Dedifferentiated amniotic fluid mesenchymal stem cell (primary cell): ENCODE data around the gene TBX19.

Experiments used
- DNase-seq: peaks from one replicate; pipeline ENCODE4 v3.0.0-alpha.2; 2016; ENCODE audit errors: extremely low spot score

Gene TBX19

GRCh38 chr1:168280296-168280927, at the start of gene TBX19:
Gene TBX19 (plus strand): TSS chr1:168280877. CDS start chr1:168281091, 214 bp downstream.
- no peak for DNase-seq

GRCh38 chr1:168234846-168235547, 45.7 kb upstream of the TBX19 start:
- DNase-seq: peak; percentile 44

GRCh38 chr1:168235548-168235885, 45.2 kb upstream of the TBX19 start:
- no peak for DNase-seq

- no peak for DNase-seq
Observed at GRCh38 chr1:168235937-168236336, 44.7 kb upstream of the TBX19 start.

GRCh38 chr1:168236836-168237611, 43.7 kb upstream of the TBX19 start:
- DNase-seq: no peak

- no peak for DNase-seq
Observed at GRCh38 chr1:168243198-168243597, 37.5 kb upstream of the TBX19 start.

DNA sequence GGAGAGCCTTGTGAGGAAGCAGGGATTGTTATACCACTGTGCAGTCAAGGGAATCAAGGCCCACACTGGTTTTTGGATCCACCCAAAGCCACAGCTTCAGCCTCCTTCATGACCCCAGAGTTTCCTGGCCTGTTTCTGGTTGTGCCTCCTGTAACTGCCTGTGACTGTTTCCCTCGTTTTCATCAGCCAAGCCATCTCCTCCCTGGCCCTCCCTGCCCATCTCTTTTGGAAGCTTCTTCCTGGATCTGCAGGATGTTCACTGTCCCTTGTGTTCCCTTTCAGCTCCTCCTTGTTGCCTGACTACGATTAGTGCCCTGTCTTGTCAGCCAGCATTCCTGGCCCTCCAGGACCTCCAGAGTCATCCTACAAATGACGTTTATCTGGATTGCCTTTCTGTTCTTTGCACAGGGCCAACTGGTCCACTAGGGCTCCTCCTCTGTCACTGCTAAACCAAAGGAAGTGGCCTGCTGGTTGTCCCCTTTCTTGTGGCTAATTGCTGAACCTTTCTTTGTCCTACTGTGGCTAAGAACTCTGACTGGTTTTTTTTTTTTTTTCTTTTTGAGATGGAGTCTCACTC, 37.0 kb upstream of the TBX19 start:
- DNase-seq: peak; percentile 63

- no peak for DNase-seq
Observed at GRCh38 chr1:168245042-168245441, 35.6 kb upstream of the TBX19 start.

DNA sequence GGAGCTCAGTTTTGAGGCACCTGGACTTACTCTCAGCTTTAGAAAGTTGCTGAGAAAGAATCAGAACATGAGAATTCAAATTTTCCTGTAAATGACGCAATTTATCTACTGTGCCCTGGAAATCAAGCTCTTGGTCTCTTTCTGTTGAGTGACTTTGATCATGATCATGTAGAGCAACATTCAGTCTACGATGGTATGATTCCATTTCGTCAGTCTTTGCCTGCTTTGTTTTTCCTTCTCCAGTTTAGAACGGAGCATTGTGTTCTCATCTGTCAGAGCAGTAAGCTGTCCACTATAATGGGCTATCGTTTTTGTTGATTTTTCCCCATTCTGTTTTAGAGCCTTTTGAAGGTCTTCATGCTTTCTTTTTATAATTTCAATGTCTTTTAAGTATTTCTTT, 34.2 kb upstream of the TBX19 start:
- no peak for DNase-seq

- DNase-seq: no peak
Observed at GRCh38 chr1:168252204-168252733, 28.4 kb upstream of the TBX19 start.

- DNase-seq: no peak
Observed at GRCh38 chr1:168256164-168256563, 24.5 kb upstream of the TBX19 start.

DNA sequence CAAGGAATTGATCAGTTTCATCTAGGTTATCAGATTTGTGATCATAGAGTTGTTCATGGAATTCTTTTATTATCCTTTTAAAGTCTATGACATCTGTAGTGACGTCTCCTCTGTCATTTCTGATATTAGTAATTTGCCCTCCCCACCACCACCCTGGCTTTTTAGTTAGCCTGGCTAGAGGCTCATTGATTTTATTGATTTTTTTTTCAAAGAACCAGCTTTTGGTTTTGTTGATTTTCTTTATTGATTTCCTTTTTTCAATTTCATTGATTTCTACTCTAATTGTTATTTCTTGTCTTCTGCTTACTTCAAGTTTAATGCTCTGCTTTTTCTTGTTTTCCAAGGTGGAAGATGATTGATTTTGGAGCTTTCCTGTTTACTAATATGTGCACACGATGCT, 23.3 kb upstream of the TBX19 start:
- no peak for DNase-seq

- DNase-seq: no peak
Observed at GRCh38 chr1:168259567-168259966, 21.1 kb upstream of the TBX19 start.

DNA sequence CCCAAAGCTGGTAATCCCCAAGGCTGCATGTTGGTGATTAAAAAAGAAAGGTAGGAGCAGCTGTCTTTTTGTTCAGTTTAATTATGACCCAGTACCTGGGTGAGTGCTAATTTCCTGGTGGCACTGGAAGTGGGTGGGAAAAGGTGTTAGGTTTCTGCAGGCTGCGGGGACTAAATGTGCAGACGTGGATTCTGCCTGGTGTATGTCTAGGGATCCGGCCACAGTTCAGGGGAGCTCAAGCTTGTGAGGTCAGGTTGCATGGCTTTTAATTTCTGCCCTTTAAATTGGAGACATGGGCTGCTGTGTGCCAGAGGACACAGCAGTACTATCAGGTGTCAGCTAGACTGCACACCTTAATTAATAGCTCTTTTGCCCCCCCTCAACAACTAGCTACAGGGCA, 20.3 kb upstream of the TBX19 start:
- DNase-seq: no peak

DNA sequence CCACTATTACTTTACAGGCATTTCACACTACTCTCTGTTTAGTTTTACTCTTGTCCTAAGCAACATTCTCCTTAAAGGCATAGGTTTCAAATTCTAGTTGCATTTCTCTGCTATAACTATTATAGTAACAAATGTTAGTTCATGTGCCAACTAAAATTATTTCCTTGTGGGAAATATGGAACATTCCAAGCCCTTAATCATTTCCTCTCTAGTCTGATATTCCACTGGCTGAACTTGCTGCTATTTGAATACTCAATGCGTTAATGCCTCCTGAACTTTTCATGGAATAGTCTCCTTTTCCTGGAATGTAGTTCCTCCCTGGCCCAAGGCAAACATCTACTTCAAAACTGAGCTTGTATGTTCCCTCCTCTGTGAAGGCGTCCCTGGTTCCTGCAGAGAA, 19.3 kb upstream of the TBX19 start:
- DNase-seq: peak; percentile 59

GRCh38 chr1:168263130-168263529, 17.5 kb upstream of the TBX19 start:
- no peak for DNase-seq

DNA sequence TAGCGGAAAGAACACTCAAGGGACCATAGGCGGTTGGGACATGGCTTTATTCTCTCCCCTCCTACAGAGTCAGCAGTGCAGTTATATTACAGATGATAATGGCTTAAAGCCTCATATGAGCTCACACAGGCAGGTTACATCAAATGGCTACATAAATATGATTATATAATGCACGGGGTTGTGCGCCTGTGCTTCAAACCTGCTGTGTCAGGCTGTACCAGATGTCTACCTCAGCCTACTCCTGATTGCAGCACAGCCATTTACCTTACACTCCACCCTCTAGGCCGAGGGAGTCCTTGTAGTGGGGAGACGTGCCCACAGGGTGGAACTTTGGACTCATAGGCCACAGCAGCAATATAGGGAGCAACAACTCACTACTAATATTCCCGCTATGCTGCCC, 16.4 kb upstream of the TBX19 start:
- no peak for DNase-seq

DNA sequence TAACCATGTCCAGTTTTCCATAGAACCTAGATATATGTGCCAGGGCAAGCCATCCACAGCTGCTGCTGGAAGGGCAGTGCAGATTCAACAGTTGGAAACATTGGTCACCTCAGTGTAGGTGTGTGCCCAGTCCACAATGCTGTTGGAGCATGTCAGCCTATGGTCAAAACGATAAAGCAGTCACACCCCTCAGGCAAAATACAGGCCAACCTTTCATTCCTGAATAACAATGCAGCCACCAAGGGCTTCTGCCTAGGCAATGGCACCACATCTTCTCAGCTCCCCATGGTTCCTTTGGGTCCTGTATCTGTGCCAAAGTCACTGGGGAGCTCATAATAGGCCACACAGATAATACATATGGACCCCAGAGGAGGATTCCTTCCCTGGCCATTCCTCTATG, 15.1 kb upstream of the TBX19 start:
- no peak for DNase-seq

- DNase-seq: no peak
Observed at GRCh38 chr1:168266644-168267186, 14.0 kb upstream of the TBX19 start.

DNA sequence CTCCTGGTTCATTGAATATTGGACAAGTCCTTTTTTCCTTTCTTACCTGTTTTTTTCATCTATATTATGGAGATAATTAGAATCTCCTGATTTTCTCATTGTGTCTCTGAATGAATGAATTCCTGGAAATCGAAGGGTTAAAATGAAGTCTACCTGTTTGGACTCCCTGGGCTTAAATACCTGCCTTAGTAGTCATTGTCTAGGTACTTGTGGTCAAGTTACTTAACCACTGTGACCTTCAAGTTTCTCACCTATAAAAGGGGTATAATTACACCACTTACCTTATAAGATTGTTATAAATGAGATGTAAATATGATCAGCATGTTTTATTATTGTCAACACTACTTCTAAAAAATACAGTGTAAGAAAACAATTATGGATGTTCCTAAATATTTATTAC, 9.0 kb upstream of the TBX19 start:
- DNase-seq: no peak

GRCh38 chr1:168273575-168273974, 7.1 kb upstream of the TBX19 start:
- no peak for DNase-seq

DNA sequence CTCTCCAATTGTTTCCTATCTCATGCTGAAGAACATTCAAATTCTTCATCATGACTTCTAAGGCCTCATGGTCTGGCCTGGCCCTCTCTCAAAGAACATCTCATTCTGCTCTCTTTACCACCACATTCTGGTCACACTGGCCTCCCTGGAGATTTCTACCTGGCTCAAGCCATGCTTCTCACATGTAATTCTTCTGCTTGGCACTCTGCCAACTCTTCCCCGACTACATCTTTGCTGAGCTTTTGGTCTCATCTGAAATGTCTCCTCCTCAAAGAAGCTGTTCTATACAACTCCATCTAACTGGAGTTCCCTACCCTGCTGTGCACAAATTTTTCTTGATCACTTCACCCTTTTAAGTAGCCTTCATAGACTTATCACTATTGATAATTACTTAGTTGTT, 1.4 kb upstream of the TBX19 start:
- DNase-seq: no peak
